D721Med (cell line): ENCODE results near the gene SURF4.

Experiments used
- DNase-seq: peaks from one replicate; pipeline ENCODE4 v3.0.0; 2011; ENCODE audit warnings: low spot score; ENCODE audit not compliant: insufficient read length
- FAIRE-seq: peaks from 2 replicates; lab custom pipeline; 2011; peaks lifted over from hg19 to GRCh38; lab: Jason Lieb, UNC
- CTCF ChIP-seq: IDR thresholded peaks from 2 replicates; pipeline ENCODE4 v1.5.1; 2012; ENCODE audit warnings: mild to moderate bottlenecking, control low read depth; ENCODE audit not compliant: insufficient read depth; ENCODE audit errors: missing control alignments

The SURF4 gene

GRCh38 chr9:133404454-133405002 is 28.7 kb upstream of the SURF4 start:
- no peak for FAIRE-seq
- peak; percentile 6 for DNase-seq
- no peak for TF ChIP-seq CTCF

GRCh38 chr9:133403766-133404453 is 28.1 kb upstream of the SURF4 start:
- DNase-seq (peak; percentile 25), FAIRE-seq (no peak)
- peak; percentile 33 for TF ChIP-seq CTCF

GRCh38 chr9:133402689-133403088 is 26.8 kb upstream of the SURF4 start:
- DNase-seq (peak; percentile 6), FAIRE-seq (no peak)
- no peak for TF ChIP-seq CTCF

- TF ChIP-seq CTCF, result no peak
- DNase-seq, result peak; percentile 18
- no peak for FAIRE-seq
Measured at GRCh38 chr9:133401588-133401987, 25.7 kb upstream of the SURF4 start.

GRCh38 chr9:133400292-133400691 is 24.4 kb upstream of the SURF4 start:
- peak; percentile 4 for DNase-seq
- no peak for TF ChIP-seq CTCF
- no peak for FAIRE-seq

- no peak for TF ChIP-seq CTCF
- FAIRE-seq (no peak), DNase-seq (no peak)
Measured at GRCh38 chr9:133397895-133398294, 22.0 kb upstream of the SURF4 start.

GRCh38 chr9:133397370-133397769 is 21.5 kb upstream of the SURF4 start:
- FAIRE-seq, result no peak
- DNase-seq, result peak; percentile 2
- no peak for TF ChIP-seq CTCF
